Endothelial cell (in vitro differentiated cells): Measurements from ENCODE around the gene CRYBB2. TPM values are rescaled to one million over a fixed set of nuclear protein-coding genes. Genes with fewer than 3 reads are reported as not detected.
"Not testable (repeated sequence)": the region's sequence is repeated elsewhere in the genome, so short reads cannot be mapped to it uniquely, and the experiment has no call there.

Experiments
- DNase-seq: peaks from one replicate; pipeline ENCODE4 v3.0.0; 2021; ENCODE audit warnings: low spot score
- H3K27ac Mint-ChIP-seq: one replicate; pipeline ENCODE4 v1.8.0; 2021; ENCODE audit warnings: mixed read lengths, inconsistent platforms; ENCODE audit not compliant: unreplicated experiment
- H3K27me3 Mint-ChIP-seq: one replicate; pipeline ENCODE4 v1.8.0; 2021; ENCODE audit warnings: mild to moderate bottlenecking, moderate library complexity, mixed read lengths, inconsistent platforms; ENCODE audit not compliant: unreplicated experiment
- H3K36me3 Mint-ChIP-seq: one replicate; pipeline ENCODE4 v1.8.0; 2021; ENCODE audit warnings: mild to moderate bottlenecking, low read depth, mixed read lengths, inconsistent platforms; ENCODE audit not compliant: unreplicated experiment
- H3K4me1 Mint-ChIP-seq: one replicate; pipeline ENCODE4 v1.8.0; 2021; ENCODE audit warnings: mild to moderate bottlenecking, mixed read lengths, inconsistent platforms; ENCODE audit not compliant: unreplicated experiment
- H3K4me3 Mint-ChIP-seq: one replicate; pipeline ENCODE4 v1.8.0; 2021; ENCODE audit warnings: mild to moderate bottlenecking, mixed read lengths, inconsistent platforms; ENCODE audit not compliant: unreplicated experiment
- H3K9me3 Mint-ChIP-seq: one replicate; pipeline ENCODE4 v1.8.0; 2021; ENCODE audit warnings: mixed read lengths, inconsistent platforms; ENCODE audit not compliant: unreplicated experiment
- CTCF ChIP-seq: fragments of 200-600 bp; sonication (generic); IDR thresholded peaks from one replicate; pipeline ENCODE4 v1.5.0; 2021; ENCODE audit warnings: antibody characterized with exemption; ENCODE audit not compliant: unreplicated experiment
- total RNA-seq: library from RNA; stranded (reverse); fragmentation: NEBNext Ultra II Directional; extraction: Animal tissue kit (Norgen Biotek cat#: 25700); gene quantifications from one replicate; pipeline ENCODE4 v1.2.1, GENCODE V29; 2021; ENCODE audit not compliant: unreplicated experiment

The CRYBB2 gene
- total RNA-seq, 1 donor from 2014 or later: 1.9 TPM

DNA sequence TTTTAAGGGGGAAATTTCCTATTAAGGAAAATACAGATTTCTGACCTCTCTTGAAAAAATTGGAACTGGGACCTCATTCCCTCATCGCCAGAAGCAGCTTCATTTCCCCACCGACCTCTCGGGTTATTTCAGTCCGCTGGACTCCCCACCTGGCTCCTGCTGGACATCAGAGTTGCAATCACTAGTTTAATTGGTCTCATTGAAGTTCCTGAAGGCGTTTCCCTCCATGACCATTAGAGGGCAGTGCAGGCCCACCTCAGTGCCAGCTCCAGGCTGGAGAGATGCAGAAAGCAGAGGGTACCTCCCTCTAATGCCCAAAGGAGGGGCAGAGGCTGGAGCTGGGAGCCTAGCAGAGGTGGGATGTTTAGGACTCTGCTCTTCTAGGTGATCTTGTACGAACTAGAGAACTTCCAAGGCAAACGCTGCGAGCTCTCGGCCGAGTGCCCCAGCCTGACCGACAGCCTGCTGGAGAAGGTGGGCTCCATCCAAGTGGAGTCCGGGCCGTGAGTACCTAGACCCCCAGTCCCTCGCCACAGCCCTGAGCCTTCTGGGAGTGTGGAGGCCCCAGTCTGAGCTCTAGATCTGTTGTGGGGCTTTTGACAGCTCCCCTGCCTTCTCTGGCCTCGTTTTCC is 17.0 kb upstream of the CRYBB2 start:
- DNase-seq: peak; percentile 80
- H3K4me3 Mint-ChIP-seq: no peak overlapping the region
- H3K27me3 Mint-ChIP-seq: peaks cover 2% of the 10 kb centered on the region
- H3K36me3 Mint-ChIP-seq: peaks cover 20% of the 10 kb centered on the region
- H3K4me1 Mint-ChIP-seq: no peaks in the 10 kb centered on the region
- no peak overlapping the region for H3K27ac Mint-ChIP-seq
- peak; percentile 78 for TF ChIP-seq CTCF
- no peaks in the 10 kb centered on the region for H3K9me3 Mint-ChIP-seq

- Mint-ChIP-seq H3K4me1 (peaks cover 3% of the 10 kb centered on the region), H3K27ac (no peak overlapping the region), H3K4me3 (no peak overlapping the region), H3K27me3 (peaks cover 2% of the 10 kb centered on the region), H3K9me3 (no peaks in the 10 kb centered on the region), H3K36me3 (peaks cover 22% of the 10 kb centered on the region)
- TF ChIP-seq CTCF: no peak
- DNase-seq: no peak
Observed at GRCh38 chr22:25203082-25203481, 16.4 kb upstream of the CRYBB2 start.

DNA sequence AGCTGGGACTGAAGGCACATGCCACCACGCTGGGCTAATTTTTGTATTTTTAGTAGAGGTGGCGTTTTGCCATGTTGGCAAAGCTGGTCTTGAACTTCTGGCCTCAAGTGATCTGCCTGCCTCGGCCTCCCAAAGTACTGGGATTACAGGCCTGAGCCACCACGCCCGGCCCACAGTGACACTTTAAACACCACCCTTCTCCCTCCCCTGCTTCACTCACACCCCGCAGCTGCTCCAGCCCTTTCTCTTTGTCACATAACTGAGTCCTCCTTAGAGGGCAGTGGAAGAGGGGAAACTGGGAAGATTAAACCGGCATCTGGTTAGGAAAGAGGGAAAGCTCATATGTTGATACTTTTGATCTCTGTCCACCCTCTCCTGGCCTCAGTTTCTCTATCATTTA is 14.9 kb upstream of the CRYBB2 start:
- not testable (repeated sequence) for H3K9me3 Mint-ChIP-seq, DNase-seq, H3K27me3 Mint-ChIP-seq, H3K4me3 Mint-ChIP-seq, H3K4me1 Mint-ChIP-seq, H3K27ac Mint-ChIP-seq
- H3K36me3 Mint-ChIP-seq: peaks cover 18% of the 10 kb centered on the region

DNA sequence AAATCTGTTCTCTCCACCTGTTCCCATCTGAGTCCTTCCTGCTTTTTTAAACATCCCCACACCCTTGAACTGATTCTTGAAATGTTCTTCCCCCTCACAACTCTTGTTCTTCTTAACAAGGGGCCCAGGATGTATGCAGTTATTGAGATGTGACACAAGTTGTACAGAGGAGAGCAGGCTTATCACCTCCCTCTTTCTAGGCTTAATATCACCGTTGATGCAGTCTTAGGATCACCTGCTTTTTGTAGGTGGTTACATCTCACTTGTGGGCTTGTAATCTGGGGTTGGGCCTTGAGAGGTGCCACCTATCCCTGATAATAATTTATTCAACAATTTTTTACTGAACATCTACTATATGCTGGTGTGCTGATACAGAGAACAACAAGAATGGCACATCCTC is 13.6 kb upstream of the CRYBB2 start:
- Mint-ChIP-seq H3K36me3 (peaks cover 14% of the 10 kb centered on the region), H3K27me3 (peaks cover 2% of the 10 kb centered on the region), H3K9me3 (no peaks in the 10 kb centered on the region), H3K4me1 (peaks cover 4% of the 10 kb centered on the region), H3K4me3 (no peak overlapping the region), H3K27ac (no peak overlapping the region)
- no peak for TF ChIP-seq CTCF
- no peak for DNase-seq

DNA sequence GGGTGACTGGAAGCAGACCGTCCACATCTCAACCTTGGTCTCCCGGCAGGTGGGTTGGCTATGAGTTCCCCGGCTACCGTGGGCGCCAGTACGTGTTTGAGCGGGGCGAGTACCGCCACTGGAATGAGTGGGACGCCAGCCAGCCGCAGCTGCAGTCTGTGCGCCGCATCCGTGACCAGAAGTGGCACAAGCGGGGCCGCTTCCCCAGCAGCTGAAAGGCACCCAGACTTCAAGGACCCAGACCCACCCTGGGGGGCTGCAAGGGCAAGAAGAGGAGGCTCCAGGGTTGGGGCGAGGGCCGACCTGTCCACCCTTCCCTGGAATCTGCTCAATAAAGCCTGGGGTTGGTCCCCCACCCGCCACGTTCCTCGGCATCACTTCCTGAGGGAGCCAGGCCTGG is 12.4 kb upstream of the CRYBB2 start:
- no peak overlapping the region for H3K27ac Mint-ChIP-seq
- H3K9me3 Mint-ChIP-seq: no peaks in the 10 kb centered on the region
- no peak for DNase-seq
- no peak overlapping the region for H3K4me3 Mint-ChIP-seq
- H3K4me1 Mint-ChIP-seq: peaks cover 9% of the 10 kb centered on the region
- H3K36me3 Mint-ChIP-seq: peaks cover 14% of the 10 kb centered on the region
- TF ChIP-seq CTCF: no peak
- peaks cover 2% of the 10 kb centered on the region for H3K27me3 Mint-ChIP-seq
